Stimulated activated naive B cell treated with anti-CD40 and anti-IgM and Interleukin-4, amounts not matched to agents 10 μg/mL and 1 μg/mL and 100 μg/mL, for 72 hours (primary cell): Measurements from ENCODE around the gene RD3L.
A peak's percentile ranks its signal among the peaks of the same experiment; 100 is the strongest.

Experiments
- ATAC-seq, 2 donors: fragments of 150-1000 bp; cut with Tn5 transposase; replicated peaks; 2 replicates each; pipeline ENCODE4 v1.10.0; 2021; ENCODE audit warnings: moderate library complexity in 1 of 2
- DNase-seq: peaks from one replicate; pipeline ENCODE4 v3.0.0; 2021
- H3K27ac Mint-ChIP-seq: one replicate; pipeline ENCODE4 v1.8.0; 2022; ENCODE audit warnings: mild to moderate bottlenecking, mixed read lengths
- H3K27me3 Mint-ChIP-seq, 2 donors: one replicate each; pipeline ENCODE4 v1.8.0; 2022; ENCODE audit warnings: mixed read lengths in 2 of 2
- H3K36me3 Mint-ChIP-seq, 2 donors: one replicate each; pipeline ENCODE4 v1.8.0; 2022; ENCODE audit warnings: mixed read lengths in 2 of 2, mild to moderate bottlenecking in 1 of 2
- H3K4me1 Mint-ChIP-seq, 2 donors: one replicate each; pipeline ENCODE4 v1.8.0; 2022; ENCODE audit warnings: mixed read lengths in 2 of 2, mild to moderate bottlenecking in 1 of 2
- H3K4me3 Mint-ChIP-seq, 2 donors: one replicate each; pipeline ENCODE4 v1.8.0; 2022; ENCODE audit warnings: mild to moderate bottlenecking in 2 of 2, mixed read lengths in 2 of 2, moderate library complexity in 1 of 2
- H3K9me3 Mint-ChIP-seq, 2 donors: one replicate each; pipeline ENCODE4 v1.8.0; 2022; ENCODE audit warnings: mixed read lengths in 2 of 2, mild to moderate bottlenecking in 1 of 2

RD3L gene

GRCh38 chr14:103915616-103916015 lies 26.7 kb downstream of the RD3L start:
- no peak for DNase-seq
- Mint-ChIP-seq H3K27me3 (no peaks in the 10 kb centered on the region), H3K4me1 (peaks cover 6 to 16% of the 10 kb centered on the region in 2 donors), H3K36me3 (peaks cover 18 to 25% of the 10 kb centered on the region in 2 donors), H3K27ac (peak overlapping the region; percentile 15), H3K4me3 (no peak overlapping the region), H3K9me3 (no peaks in the 10 kb centered on the region)
- no peak for ATAC-seq

- H3K36me3 Mint-ChIP-seq, result peaks cover 24 to 37% of the 10 kb centered on the region in 2 donors
- no peaks in the 10 kb centered on the region for H3K9me3 Mint-ChIP-seq
- H3K4me3 Mint-ChIP-seq, result no peak overlapping the region
- H3K27ac Mint-ChIP-seq, result no peak overlapping the region
- ATAC-seq, result no peak
- H3K4me1 Mint-ChIP-seq, result peaks cover 7 to 13% of the 10 kb centered on the region in 2 donors
- no peak for DNase-seq
- H3K27me3 Mint-ChIP-seq, result no peaks in the 10 kb centered on the region
These were observed 31.3 kb downstream of the RD3L start for GRCh38 chr14:103910984-103911383.

- no peaks in the 10 kb centered on the region for H3K9me3 Mint-ChIP-seq
- DNase-seq, result peak; percentile 36
These were observed 31.9 kb downstream of the RD3L start for GRCh38 chr14:103910262-103910935.

GRCh38 chr14:103909531-103910261 lies 32.6 kb downstream of the RD3L start:
- Mint-ChIP-seq H3K4me3 (no peak overlapping the region), H3K36me3 (peaks cover 17 to 29% of the 10 kb centered on the region in 2 donors), H3K27ac (no peak overlapping the region), H3K9me3 (no peaks in the 10 kb centered on the region), H3K4me1 (peaks cover 4 to 7% of the 10 kb centered on the region in 2 donors), H3K27me3 (no peaks in the 10 kb centered on the region)
- no peak for DNase-seq
- no peak for ATAC-seq

More at GRCh38 chr14:103910262-103910935, 31.9 kb downstream of the RD3L start:
- Mint-ChIP-seq H3K27me3 (no peaks in the 10 kb centered on the region), H3K27ac (peak overlapping the region; percentile 3), H3K4me1 (peaks cover 4 to 7% of the 10 kb centered on the region in 2 donors), H3K4me3 (peak overlapping the region; percentile 19 to 20), H3K36me3 (peaks cover 20 to 32% of the 10 kb centered on the region in 2 donors)
- peak; percentile 86 to 90 for ATAC-seq

- no peaks in the 10 kb centered on the region for H3K27me3 Mint-ChIP-seq
- no peaks in the 10 kb centered on the region for H3K9me3 Mint-ChIP-seq
- no peak for ATAC-seq
- DNase-seq, result no peak
- peaks cover 4 to 7% of the 10 kb centered on the region in 2 donors for H3K4me1 Mint-ChIP-seq
- H3K4me3 Mint-ChIP-seq, result no peak overlapping the region
- H3K36me3 Mint-ChIP-seq, result peaks cover 21 to 25% of the 10 kb centered on the region in 2 donors
- no peak overlapping the region for H3K27ac Mint-ChIP-seq
These were observed 33.7 kb downstream of the RD3L start for GRCh38 chr14:103908580-103908979.

- Mint-ChIP-seq H3K4me3 (no peak overlapping the region), H3K9me3 (no peaks in the 10 kb centered on the region), H3K27me3 (no peaks in the 10 kb centered on the region), H3K4me1 (peaks cover 4 to 7% of the 10 kb centered on the region in 2 donors), H3K27ac (no peak overlapping the region), H3K36me3 (peaks cover 17 to 20% of the 10 kb centered on the region in 2 donors)
- ATAC-seq, result peak in 1 of 2 donors; percentile 35
- no peak for DNase-seq
These were observed 36.4 kb downstream of the RD3L start for GRCh38 chr14:103905842-103906456.

- H3K9me3 Mint-ChIP-seq, result no peaks in the 10 kb centered on the region
- H3K4me1 Mint-ChIP-seq, result no peaks in the 10 kb centered on the region
- ATAC-seq, result no peak
- no peak overlapping the region for H3K27ac Mint-ChIP-seq
- H3K4me3 Mint-ChIP-seq, result no peak overlapping the region
- no peak for DNase-seq
- H3K36me3 Mint-ChIP-seq, result peaks cover 14 to 16% of the 10 kb centered on the region in 2 donors
- no peaks in the 10 kb centered on the region for H3K27me3 Mint-ChIP-seq
These were observed 37.7 kb downstream of the RD3L start for GRCh38 chr14:103904493-103905107.

- Mint-ChIP-seq H3K4me3 (no peak overlapping the region), H3K27ac (no peak overlapping the region)
These were observed 42.5 kb downstream of the RD3L start for GRCh38 chr14:103899833-103900232.

GRCh38 chr14:103899316-103899715 lies 43.0 kb downstream of the RD3L start:
- no peak overlapping the region for H3K4me3 Mint-ChIP-seq
- H3K27me3 Mint-ChIP-seq, result peaks cover 5% of the 10 kb centered on the region in 2 donors
- peaks cover 4% of the 10 kb centered on the region in 2 donors for H3K9me3 Mint-ChIP-seq
- no peak for ATAC-seq
- H3K27ac Mint-ChIP-seq, result no peak overlapping the region
- no peak for DNase-seq
- H3K36me3 Mint-ChIP-seq, result peaks cover 3 to 5% of the 10 kb centered on the region in 2 donors
- H3K4me1 Mint-ChIP-seq, result no peaks in the 10 kb centered on the region

More at GRCh38 chr14:103899833-103900232, 42.5 kb downstream of the RD3L start:
- peaks cover 5% of the 10 kb centered on the region in 2 donors for H3K27me3 Mint-ChIP-seq
- no peak for ATAC-seq
- H3K4me1 Mint-ChIP-seq, result no peaks in the 10 kb centered on the region
- peaks cover 3 to 6% of the 10 kb centered on the region in 2 donors for H3K36me3 Mint-ChIP-seq
- DNase-seq, result no peak
- peaks cover 4% of the 10 kb centered on the region in 2 donors for H3K9me3 Mint-ChIP-seq

- Mint-ChIP-seq H3K4me3 (no peak overlapping the region), H3K27ac (no peak overlapping the region), H3K36me3 (peaks cover 3 to 4% of the 10 kb centered on the region in 2 donors), H3K27me3 (peaks cover 5% of the 10 kb centered on the region in 2 donors), H3K9me3 (peaks cover 4% of the 10 kb centered on the region in 2 donors), H3K4me1 (peaks cover 0 to 2% of the 10 kb centered on the region in 2 donors)
- ATAC-seq, result no peak
- no peak for DNase-seq
These were observed 43.6 kb downstream of the RD3L start for GRCh38 chr14:103898711-103899110.

- ATAC-seq, result no peak
- Mint-ChIP-seq H3K27ac (no peak overlapping the region), H3K4me3 (no peak overlapping the region), H3K27me3 (peaks cover 5% of the 10 kb centered on the region in 2 donors), H3K4me1 (peaks cover 0 to 2% of the 10 kb centered on the region in 2 donors), H3K36me3 (peaks cover 0 to 2% of the 10 kb centered on the region in 2 donors), H3K9me3 (peaks cover 4% of the 10 kb centered on the region in 2 donors)
- DNase-seq, result no peak
These were observed 44.1 kb downstream of the RD3L start for GRCh38 chr14:103898204-103898603.

GRCh38 chr14:103897075-103897947 lies 45.0 kb downstream of the RD3L start:
- peaks cover 0 to 2% of the 10 kb centered on the region in 2 donors for H3K36me3 Mint-ChIP-seq
- no peak for ATAC-seq
- no peak overlapping the region for H3K27ac Mint-ChIP-seq
- H3K4me1 Mint-ChIP-seq, result peaks cover 0 to 2% of the 10 kb centered on the region in 2 donors
- H3K4me3 Mint-ChIP-seq, result no peak overlapping the region
- peaks cover 5% of the 10 kb centered on the region in 2 donors for H3K27me3 Mint-ChIP-seq
- peaks cover 4% of the 10 kb centered on the region in 2 donors for H3K9me3 Mint-ChIP-seq
- no peak for DNase-seq

- DNase-seq, result no peak
- no peak overlapping the region for H3K4me3 Mint-ChIP-seq
- peaks cover 0 to 2% of the 10 kb centered on the region in 2 donors for H3K36me3 Mint-ChIP-seq
- ATAC-seq, result no peak
- H3K9me3 Mint-ChIP-seq, result peaks cover 4% of the 10 kb centered on the region in 2 donors
- peaks cover 0 to 2% of the 10 kb centered on the region in 2 donors for H3K4me1 Mint-ChIP-seq
- H3K27me3 Mint-ChIP-seq, result peaks cover 5% of the 10 kb centered on the region in 2 donors
- H3K27ac Mint-ChIP-seq, result no peak overlapping the region
These were observed 45.8 kb downstream of the RD3L start for GRCh38 chr14:103896578-103896977.
